Fibroblast of lung (primary cell): ENCODE results near the gene NFATC2. TPM values are rescaled to one million over a fixed set of nuclear protein-coding genes. Genes with fewer than 3 reads are reported as not detected.

ENCODE experiments used
- DNase-seq, 2 donors: peaks; one replicate each; pipeline versions ENCODE4 v3.0.0 to v3.0.0-alpha.2; 2010; ENCODE audit warnings: low read depth in 2 of 2
- H2AFZ ChIP-seq: 2 replicates; pipeline ENCODE4 v1.5.1; 2012; ENCODE audit warnings: low read length, control low read depth, inconsistent platforms
- H3K27ac ChIP-seq: 2 replicates; pipeline ENCODE4 v1.5.1; 2011; ENCODE audit warnings: low read length, control low read depth; ENCODE audit not compliant: insufficient read depth
- H3K27me3 ChIP-seq: 2 replicates; pipeline ENCODE4 v1.5.1; 2011; ENCODE audit warnings: mild to moderate bottlenecking, low read length; ENCODE audit not compliant: control insufficient read depth, insufficient read depth
- H3K36me3 ChIP-seq: 2 replicates; pipeline ENCODE4 v1.5.1; 2011; ENCODE audit warnings: low read length; ENCODE audit not compliant: control insufficient read depth, insufficient read depth
- H3K4me1 ChIP-seq: 2 replicates; pipeline ENCODE4 v1.5.1; 2011; ENCODE audit warnings: low read length; ENCODE audit not compliant: control insufficient read depth, insufficient read depth; ENCODE audit errors: extremely low read depth
- H3K4me2 ChIP-seq: 2 replicates; pipeline ENCODE4 v1.5.1; 2011; ENCODE audit warnings: low read length, control low read depth; ENCODE audit not compliant: insufficient read depth; ENCODE audit errors: extremely low read depth
- H3K4me3 ChIP-seq, 4 experiments: fragments of 200-600 bp in 1 of 4; sonication (generic) in 1 of 4; replicated peaks in 1 of 4; 2 replicates each; pipeline ENCODE4 v1.5.1; 2011 to 2016; ENCODE audit warnings: low read length in 4 of 4, low read depth in 3 of 4, mild to moderate bottlenecking in 3 of 4, control low read depth in 2 of 4, inconsistent platforms in 1 of 4, mixed read lengths in 1 of 4; ENCODE audit not compliant: insufficient read depth in 1 of 4; ENCODE audit errors: control extremely low read depth in 1 of 4
- H3K79me2 ChIP-seq: 2 replicates; pipeline ENCODE4 v1.5.1; 2012; ENCODE audit warnings: mild to moderate bottlenecking, low read length, inconsistent platforms; ENCODE audit not compliant: control insufficient read depth, insufficient read depth
- H3K9ac ChIP-seq: 2 replicates; pipeline ENCODE4 v1.5.1; 2011; ENCODE audit warnings: mild to moderate bottlenecking, low read length, control low read depth; ENCODE audit not compliant: insufficient read depth
- H3K9me3 ChIP-seq: 2 replicates; pipeline ENCODE4 v1.5.1; 2012; ENCODE audit warnings: low read depth, low read length; ENCODE audit not compliant: control insufficient read depth, insufficient read depth
- H4K20me1 ChIP-seq: 2 replicates; pipeline ENCODE4 v1.5.1; 2011; ENCODE audit warnings: low read length; ENCODE audit not compliant: control insufficient read depth, insufficient read depth; ENCODE audit errors: extremely low read depth
- EZH2 ChIP-seq: IDR thresholded peaks from 2 replicates; pipeline ENCODE4 v1.5.1; 2012; ENCODE audit warnings: low read length, control low read depth, mild to moderate bottlenecking; ENCODE audit errors: missing control alignments
- polyA plus RNA-seq, 2 donors: library from polyadenylated mRNA; depleted of rRNA in 1 of 2; stranded (reverse) in 1 of 2; unstranded in 1 of 2; fragments of >200 nt; gene quantifications; 2 replicates each; pipeline ENCODE4 v1.2.1, GENCODE V29; 2011 to 2012; ENCODE audit warnings: missing spikeins in 1 of 2
- total RNA-seq: library from RNA; depleted of rRNA; stranded (reverse); fragments of >200 nt; gene quantifications from 2 replicates; pipeline ENCODE4 v1.2.1, GENCODE V29; 2014
- TF ChIP-seq, protein P1 (sequence below), 2 donors: IDR thresholded peaks in 1 of 2; conservative IDR thresholded peaks in 1 of 2; 1 replicate in 1 of 2; 2 replicates in 1 of 2; pipeline ENCODE4 v1.5.1; 2011 to 2012; ENCODE audit warnings: low read length in 2 of 2, control low read depth in 1 of 2, inconsistent platforms in 1 of 2, low read depth in 1 of 2, mild to moderate bottlenecking in 1 of 2

The NFATC2 gene
- total and polyA plus RNA-seq, 2 donors (not counting 1 experiment from before 2014, with no cell fraction given), result 0.50 to 1.2 TPM

DNA sequence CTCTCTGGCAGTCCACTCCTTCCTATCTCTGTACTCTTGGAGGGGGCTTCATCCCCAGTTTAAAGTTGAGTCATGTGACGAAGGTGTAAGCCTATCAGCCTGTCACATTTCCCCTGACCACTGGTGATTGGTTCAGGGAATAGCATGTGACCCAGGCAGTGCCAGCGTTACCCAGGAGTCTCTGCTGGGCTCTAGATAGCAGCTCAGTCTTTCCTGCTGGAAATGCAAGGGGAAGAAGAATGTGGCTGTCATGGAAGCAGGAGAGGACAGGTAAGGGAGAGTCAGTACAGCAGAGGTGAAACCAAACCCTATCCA lies 35.6 kb upstream of the NFATC2 start:
- Histone ChIP-seq H2AFZ (no peak overlapping the region), H3K27me3 (peaks cover 6% of the 10 kb centered on the region), H3K9me3 (no peaks in the 10 kb centered on the region)

DNA sequence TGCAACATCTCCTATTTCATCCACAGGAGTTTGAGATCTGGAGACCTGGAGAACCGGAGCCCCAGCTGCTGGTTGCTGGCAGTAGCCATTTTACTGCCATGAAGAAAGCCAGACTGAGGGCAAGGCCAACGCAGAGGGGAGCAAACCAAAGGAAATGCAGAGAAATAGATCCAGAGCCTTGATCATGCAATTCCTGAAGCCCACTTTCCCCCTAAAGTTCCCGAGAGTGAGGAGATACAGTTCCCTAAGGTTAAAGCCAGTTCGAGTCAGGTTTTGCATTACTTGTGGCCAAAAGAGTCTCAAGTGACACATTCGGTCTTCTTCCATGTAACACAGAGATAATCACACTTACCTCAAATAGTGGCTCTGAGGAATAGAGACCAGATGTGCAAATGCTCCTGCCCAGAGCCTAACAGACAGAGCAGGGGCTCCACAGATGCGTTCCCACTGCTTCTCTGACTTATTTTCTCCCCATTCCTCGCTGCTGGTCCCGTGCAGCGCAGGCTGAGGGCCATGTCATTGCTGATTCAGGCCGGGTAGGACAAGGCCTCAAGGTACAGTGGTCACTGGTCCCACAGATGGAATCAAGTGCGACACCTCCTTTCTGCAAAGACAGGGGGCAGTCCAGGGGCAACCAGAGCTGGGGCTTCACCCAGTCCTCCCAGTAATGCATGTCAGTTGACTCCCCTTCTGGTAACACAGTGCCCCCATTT lies 35.1 kb upstream of the NFATC2 start:
- no peak for DNase-seq
- Histone ChIP-seq H3K4me2 (no peak overlapping the region), H3K9ac (no peak overlapping the region), H3K36me3 (no peaks in the 10 kb centered on the region), H2AFZ (no peak overlapping the region), H3K27me3 (peaks cover 6% of the 10 kb centered on the region), H3K4me3 (no peak overlapping the region), H3K79me2 (no peaks in the 10 kb centered on the region), H4K20me1 (no peaks in the 10 kb centered on the region), H3K9me3 (no peaks in the 10 kb centered on the region), H3K27ac (no peak overlapping the region), H3K4me1 (no peaks in the 10 kb centered on the region)
- no peak for TF ChIP-seq EZH2
- TF ChIP-seq, protein P1, sequence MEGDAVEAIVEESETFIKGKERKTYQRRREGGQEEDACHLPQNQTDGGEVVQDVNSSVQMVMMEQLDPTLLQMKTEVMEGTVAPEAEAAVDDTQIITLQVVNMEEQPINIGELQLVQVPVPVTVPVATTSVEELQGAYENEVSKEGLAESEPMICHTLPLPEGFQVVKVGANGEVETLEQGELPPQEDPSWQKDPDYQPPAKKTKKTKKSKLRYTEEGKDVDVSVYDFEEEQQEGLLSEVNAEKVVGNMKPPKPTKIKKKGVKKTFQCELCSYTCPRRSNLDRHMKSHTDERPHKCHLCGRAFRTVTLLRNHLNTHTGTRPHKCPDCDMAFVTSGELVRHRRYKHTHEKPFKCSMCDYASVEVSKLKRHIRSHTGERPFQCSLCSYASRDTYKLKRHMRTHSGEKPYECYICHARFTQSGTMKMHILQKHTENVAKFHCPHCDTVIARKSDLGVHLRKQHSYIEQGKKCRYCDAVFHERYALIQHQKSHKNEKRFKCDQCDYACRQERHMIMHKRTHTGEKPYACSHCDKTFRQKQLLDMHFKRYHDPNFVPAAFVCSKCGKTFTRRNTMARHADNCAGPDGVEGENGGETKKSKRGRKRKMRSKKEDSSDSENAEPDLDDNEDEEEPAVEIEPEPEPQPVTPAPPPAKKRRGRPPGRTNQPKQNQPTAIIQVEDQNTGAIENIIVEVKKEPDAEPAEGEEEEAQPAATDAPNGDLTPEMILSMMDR (conservative IDR thresholded peaks at IDR 0.05 in 1 of 2, IDR thresholded peaks at IDR 0.05 in 1 of 2; ENCODE audit: low read depth in 1 of 2, low read length in 2 of 2), result no peak

More for the DNA sequence above, 35.6 kb upstream of the NFATC2 start:
- no peak overlapping the region for H3K4me3 ChIP-seq
- no peaks in the 10 kb centered on the region for H3K4me1 ChIP-seq
- H3K9ac ChIP-seq, result no peak overlapping the region
- no peaks in the 10 kb centered on the region for H3K36me3 ChIP-seq
- no peaks in the 10 kb centered on the region for H3K79me2 ChIP-seq
- H3K27ac ChIP-seq, result no peak overlapping the region
- TF ChIP-seq, protein P1 (conservative IDR thresholded peaks at IDR 0.05 in 1 of 2, IDR thresholded peaks at IDR 0.05 in 1 of 2; ENCODE audit: low read depth in 1 of 2, low read length in 2 of 2), result no peak
- TF ChIP-seq EZH2, result no peak
- no peak for DNase-seq
- no peak overlapping the region for H3K4me2 ChIP-seq
- H4K20me1 ChIP-seq, result no peaks in the 10 kb centered on the region

- H3K4me2 ChIP-seq, result no peak overlapping the region
- no peaks in the 10 kb centered on the region for H3K36me3 ChIP-seq
- H3K27ac ChIP-seq, result no peak overlapping the region
- DNase-seq, result no peak
- H3K9me3 ChIP-seq, result no peaks in the 10 kb centered on the region
- TF ChIP-seq, protein P1 (conservative IDR thresholded peaks at IDR 0.05 in 1 of 2, IDR thresholded peaks at IDR 0.05 in 1 of 2; ENCODE audit: low read depth in 1 of 2, low read length in 2 of 2), result no peak
- TF ChIP-seq EZH2, result no peak
- H3K79me2 ChIP-seq, result no peaks in the 10 kb centered on the region
- no peak overlapping the region for H3K4me3 ChIP-seq
- no peak overlapping the region for H3K9ac ChIP-seq
- peaks cover 12% of the 10 kb centered on the region for H3K27me3 ChIP-seq
- H4K20me1 ChIP-seq, result no peaks in the 10 kb centered on the region
- peaks cover 3% of the 10 kb centered on the region for H3K4me1 ChIP-seq
- no peak overlapping the region for H2AFZ ChIP-seq
Measured at GRCh38 chr20:51575486-51575885, 33.0 kb upstream of the NFATC2 start.
